ENCODE measurements around the gene WDPCP.

- TF ChIP-seq CTCF (IDR thresholded peaks at IDR 0.05): no peak
- TF ChIP-seq POLR2A (IDR thresholded peaks at IDR 0.05): no peak
Measured at GRCh38 chr2:63192889-63193774, 395.1 kb downstream of the WDPCP start.

All from gastroesophageal sphincter (tissue), 3 donors.